H1 (cell line): ENCODE data around the gene KLF13. TPM values are rescaled to one million over a fixed set of nuclear protein-coding genes. Genes with fewer than 3 reads are reported as not detected.

ENCODE experiments used
- ASH2L ChIP-seq: fragments of 200-600, 300-600 bp; sonication (generic); IDR thresholded peaks from one replicate; pipeline ENCODE4 v1.7.1; 2017; ENCODE audit warnings: low read length
- CEBPB ChIP-seq: IDR thresholded peaks from 2 replicates; pipeline ENCODE4 v1.6.1; 2012; ENCODE audit warnings: low read depth, low read length
- CTBP2 ChIP-seq: IDR thresholded peaks from 2 replicates; pipeline ENCODE4 v1.7.0; 2011; ENCODE audit warnings: borderline replicate concordance, mild to moderate bottlenecking, moderate library complexity, mixed read lengths, low read length; ENCODE audit not compliant: insufficient read depth, insufficient read length
- EGR1 ChIP-seq: IDR thresholded peaks from 2 replicates; pipeline ENCODE4 v1.6.1; 2011; ENCODE audit warnings: low read depth, low read length, borderline replicate concordance
- FOSL1 ChIP-seq: IDR thresholded peaks from 2 replicates; pipeline ENCODE4 v1.6.1; 2011; ENCODE audit warnings: mild to moderate bottlenecking, low read depth, low read length, moderate library complexity; ENCODE audit not compliant: insufficient read depth
- HDAC6 ChIP-seq: IDR thresholded peaks from one replicate; pipeline ENCODE4 v1.7.1; 2012; ENCODE audit warnings: low read depth, mild to moderate bottlenecking, inconsistent platforms, low read length, moderate library complexity
- NANOG ChIP-seq: IDR thresholded peaks from 2 replicates; pipeline ENCODE4 v1.6.1; 2011; ENCODE audit warnings: low read length, low read depth, mild to moderate bottlenecking, inconsistent platforms; ENCODE audit not compliant: insufficient read depth, poor library complexity, severe bottlenecking
- RXRA ChIP-seq: IDR thresholded peaks from 2 replicates; pipeline ENCODE4 v1.6.1; 2011; ENCODE audit warnings: low read depth, mild to moderate bottlenecking, low read length, moderate library complexity; ENCODE audit not compliant: insufficient read depth
- SP1 ChIP-seq: IDR thresholded peaks from 2 replicates; pipeline ENCODE4 v1.6.1; 2011; ENCODE audit warnings: low read depth, low read length
- polyA plus RNA-seq, 7 experiments: library from polyadenylated mRNA; depleted of rRNA in 3 of 7; stranded (reverse) in 5 of 7; unstranded in 2 of 7; fragments of >200 nt in 5 of 7; fragments of 200-250 nt in 2 of 7; gene quantifications; 1 replicate in 5 of 7; 2 replicates in 1 of 7; 4 replicates in 1 of 7; pipeline versions ENCODE4 v1.2.1 to v1.2.3, GENCODE V29; 2011 to 2013; ENCODE audit warnings: missing spikeins in 2 of 7, mixed read lengths in 2 of 7
- total RNA-seq: library from RNA; stranded (reverse); fragmentation: NEBNext Ultra II Directional; extraction: Animal tissue kit (Norgen Biotek cat#: 25700); gene quantifications from 2 replicates; pipeline ENCODE4 v1.2.1, GENCODE V29; 2021

Gene KLF13
- total and polyA plus RNA-seq, 2 of the 8 experiments (the other 6 are each of a cell fraction or from before 2014, with no cell fraction given), result 18.3 to 33.4 TPM

DNA sequence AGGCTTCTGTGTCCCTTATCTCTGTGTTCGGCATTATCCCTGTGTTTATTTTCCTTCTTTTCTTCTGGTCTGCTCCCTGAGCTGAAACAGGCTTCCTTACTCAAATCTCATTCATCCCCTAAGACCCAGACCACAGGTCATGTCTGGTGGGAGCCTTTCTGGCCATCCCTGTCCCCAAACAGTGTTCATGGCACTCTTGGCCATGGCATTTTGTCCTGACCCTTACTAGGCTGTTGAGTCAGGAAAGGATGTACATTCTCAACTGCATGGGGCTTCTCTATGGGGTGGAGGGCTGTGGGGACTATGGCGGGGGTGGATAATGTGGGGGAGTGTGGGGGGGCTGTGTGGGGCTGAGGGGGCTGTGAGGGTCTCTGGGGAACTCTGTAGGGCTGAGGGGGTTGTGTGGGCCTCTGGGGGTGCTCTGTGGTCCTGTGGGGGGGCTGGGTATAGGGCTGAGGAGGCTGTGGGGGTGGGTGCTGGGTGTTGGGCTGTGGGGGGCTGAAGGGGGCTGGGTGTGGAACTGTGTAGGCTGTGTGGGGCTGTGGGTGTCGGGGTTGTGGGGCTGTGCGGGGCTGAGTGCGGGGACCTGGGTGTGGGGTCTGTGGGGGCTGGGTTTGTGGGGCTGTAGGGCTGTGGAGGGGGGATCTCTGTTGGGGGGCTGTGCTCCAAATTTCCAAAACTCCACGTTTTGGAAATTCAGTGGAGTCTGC, 64.3 kb downstream of the KLF13 start (continued):
- TF ChIP-seq SP1 (no peak), RXRA (no peak), CEBPB (no peak), FOSL1 (no peak), HDAC6 (no peak), NANOG (no peak), EGR1 (no peak), ASH2L (no peak), CTBP2 (no peak)
